HEK293 (cell line): ENCODE results near the gene PDE3B.
A peak's percentile ranks its signal among the peaks of the same experiment; 100 is the strongest.
"Not testable (repeated sequence)": the region's sequence is repeated elsewhere in the genome, so short reads cannot be mapped to it uniquely, and the experiment has no call there.

Experiments used
- CTCF ChIA-PET: fragments of 350-600 bp; formaldehyde crosslinking; extraction: SDS; loops from one replicate; lab custom pipeline; 2021; ENCODE audit warnings: antibody characterized with exemption; lab: Yijun Ruan, JAX
- POLR2A ChIA-PET: fragments of 300-600 bp; formaldehyde crosslinking; extraction: SDS; loops from one replicate; lab custom pipeline; 2020; ENCODE audit warnings: antibody characterized with exemption, inconsistent platforms; lab: Yijun Ruan, JAX
- H3K27ac ChIP-seq: fragments of 200-500 bp; sonication (Bioruptor generic); 2 replicates; pipeline ENCODE4 v1.5.1; 2014; ENCODE audit warnings: low read depth, low read length, control low read depth, inconsistent platforms; ENCODE audit errors: extremely low read depth
- H3K36me3 ChIP-seq, 2 experiments: fragments of 200-500 bp in 1 of 2; sonication (Bioruptor generic) in 1 of 2; 1 replicate in 1 of 2; 2 replicates in 1 of 2; pipeline ENCODE4 v1.5.1; 2014 to 2017; ENCODE audit warnings: inconsistent platforms in 2 of 2, low read length in 2 of 2; ENCODE audit not compliant: control insufficient read depth in 2 of 2, insufficient read depth in 1 of 2
- H3K4me1 ChIP-seq: fragments of 200-500 bp; sonication (Bioruptor generic); 2 replicates; pipeline ENCODE4 v1.5.1; 2014; ENCODE audit warnings: mild to moderate bottlenecking, low read length, inconsistent platforms; ENCODE audit not compliant: control insufficient read depth, insufficient read depth
- H3K4me3 ChIP-seq: 2 replicates; pipeline ENCODE4 v1.5.1; 2011; ENCODE audit warnings: low read depth, mild to moderate bottlenecking, control low read depth, low read length, moderate library complexity
- H3K9me3 ChIP-seq: fragments of 200-500 bp; sonication (Bioruptor generic); 2 replicates; pipeline ENCODE4 v1.5.1; 2014; ENCODE audit warnings: low read depth, low read length, inconsistent platforms; ENCODE audit not compliant: control insufficient read depth, insufficient read depth
- GLI2 ChIP-seq: fragments of 450-650 bp; formaldehyde crosslinking; IDR thresholded peaks from 2 replicates; pipeline ENCODE4; 2017; ENCODE audit warnings: missing biosample characterization, missing genetic modification characterization, low read depth, borderline replicate concordance
- HOXA7 ChIP-seq: sonication (generic); formaldehyde crosslinking; IDR thresholded peaks from 2 replicates; pipeline ENCODE4 v1.8.1; 2022; ENCODE audit warnings: missing genetic modification reagents, borderline replicate concordance
- MEIS1 ChIP-seq: sonication (generic); formaldehyde crosslinking; IDR thresholded peaks from 2 replicates; pipeline ENCODE4 v1.8.1; 2022; ENCODE audit warnings: missing genetic modification reagents, mild to moderate bottlenecking, borderline replicate concordance
- PRDM1 ChIP-seq: fragments of 450-650 bp; formaldehyde crosslinking; IDR thresholded peaks from 2 replicates; pipeline ENCODE4; 2016; ENCODE audit warnings: missing biosample characterization, missing genetic modification characterization
- SALL2 ChIP-seq: fragments of 450-650 bp; formaldehyde crosslinking; IDR thresholded peaks from 2 replicates; pipeline ENCODE4 v1.5.0; 2017; ENCODE audit warnings: missing biosample characterization, mild to moderate bottlenecking, missing genetic modification characterization, borderline replicate concordance
- SETDB1 ChIP-seq: IDR thresholded peaks from one replicate; pipeline ENCODE4 v1.6.1; 2017; ENCODE audit warnings: mild to moderate bottlenecking, low read length, moderate library complexity, mixed read lengths; ENCODE audit not compliant: insufficient read length
- ZBTB17 ChIP-seq: fragments of 450-650 bp; formaldehyde crosslinking; IDR thresholded peaks from 2 replicates; pipeline ENCODE4 v1.5.1; 2016; ENCODE audit warnings: missing biosample characterization, missing genetic modification characterization
- ZBTB48 ChIP-seq: fragments of 450-650 bp; formaldehyde crosslinking; IDR thresholded peaks from 2 replicates; pipeline ENCODE4 v1.5.1; 2016; ENCODE audit warnings: missing biosample characterization, missing genetic modification characterization
- ZFHX2 ChIP-seq: fragments of 450-650 bp; formaldehyde crosslinking; conservative IDR thresholded peaks from 2 replicates; pipeline ENCODE4 v1.5.1; 2016; ENCODE audit warnings: missing biosample characterization, missing genetic modification characterization
- ZNF121 ChIP-seq: fragments of 450-650 bp; formaldehyde crosslinking; IDR thresholded peaks from 2 replicates; pipeline ENCODE4 v1.5.1; 2016; ENCODE audit warnings: missing biosample characterization, missing genetic modification characterization
- ZNF138 ChIP-seq: fragments of 450-650 bp; formaldehyde crosslinking; IDR thresholded peaks from 2 replicates; pipeline ENCODE4 v1.5.1; 2016; ENCODE audit warnings: missing biosample characterization, missing genetic modification characterization, borderline replicate concordance
- ZNF292 ChIP-seq: fragments of 450-650 bp; formaldehyde crosslinking; IDR thresholded peaks from 2 replicates; pipeline ENCODE4 v1.5.1; 2016; ENCODE audit warnings: low read depth, missing biosample characterization, missing genetic modification characterization, borderline replicate concordance
- ZNF324 ChIP-seq: fragments of 450-650 bp; formaldehyde crosslinking; IDR thresholded peaks from 2 replicates; pipeline ENCODE4 v1.5.1; 2016; ENCODE audit warnings: missing biosample characterization, missing genetic modification characterization
- ZNF37A ChIP-seq: fragments of 450-650 bp; IDR thresholded peaks from 2 replicates; pipeline ENCODE4 v1.5.1; 2018; ENCODE audit warnings: missing biosample characterization, missing genetic modification characterization
- ZNF48 ChIP-seq: fragments of 450-650 bp; formaldehyde crosslinking; IDR thresholded peaks from 2 replicates; pipeline ENCODE4 v1.5.1; 2016; ENCODE audit warnings: missing biosample characterization, missing genetic modification characterization
- ZNF514 ChIP-seq: fragments of 450-650 bp; formaldehyde crosslinking; IDR thresholded peaks from 2 replicates; pipeline ENCODE4 v1.5.1; 2016; ENCODE audit warnings: missing biosample characterization, missing genetic modification characterization
- ZNF621 ChIP-seq: fragments of 450-650 bp; formaldehyde crosslinking; IDR thresholded peaks from 2 replicates; pipeline ENCODE4 v1.5.1; 2017; ENCODE audit warnings: missing biosample characterization, missing genetic modification characterization
- ZNF664 ChIP-seq: fragments of 450-650 bp; formaldehyde crosslinking; IDR thresholded peaks from 2 replicates; pipeline ENCODE4 v1.5.1; 2016; ENCODE audit warnings: missing biosample characterization, missing genetic modification characterization
- ZNF701 ChIP-seq: fragments of 450-650 bp; formaldehyde crosslinking; IDR thresholded peaks from 2 replicates; pipeline ENCODE4 v1.5.1; 2016; ENCODE audit warnings: missing biosample characterization, missing genetic modification characterization
- ZNF76 ChIP-seq: fragments of 450-650 bp; formaldehyde crosslinking; IDR thresholded peaks from 2 replicates; pipeline ENCODE4; 2016; ENCODE audit warnings: low read depth, missing biosample characterization, missing genetic modification characterization, borderline replicate concordance
- ZNF768 ChIP-seq: fragments of 450-650 bp; formaldehyde crosslinking; IDR thresholded peaks from 2 replicates; pipeline ENCODE4 v1.5.1; 2018; ENCODE audit warnings: missing biosample characterization, mild to moderate bottlenecking, missing genetic modification characterization
- ZNF843 ChIP-seq: fragments of 450-650 bp; formaldehyde crosslinking; IDR thresholded peaks from 2 replicates; pipeline ENCODE4 v1.5.1; 2016; ENCODE audit warnings: missing biosample characterization, missing genetic modification characterization
- TF ChIP-seq, protein P1 (sequence below): fragments of 450-650 bp; formaldehyde crosslinking; IDR thresholded peaks from 2 replicates; pipeline ENCODE4 v1.5.1; 2016; ENCODE audit warnings: missing biosample characterization, missing genetic modification characterization

The PDE3B gene

DNA sequence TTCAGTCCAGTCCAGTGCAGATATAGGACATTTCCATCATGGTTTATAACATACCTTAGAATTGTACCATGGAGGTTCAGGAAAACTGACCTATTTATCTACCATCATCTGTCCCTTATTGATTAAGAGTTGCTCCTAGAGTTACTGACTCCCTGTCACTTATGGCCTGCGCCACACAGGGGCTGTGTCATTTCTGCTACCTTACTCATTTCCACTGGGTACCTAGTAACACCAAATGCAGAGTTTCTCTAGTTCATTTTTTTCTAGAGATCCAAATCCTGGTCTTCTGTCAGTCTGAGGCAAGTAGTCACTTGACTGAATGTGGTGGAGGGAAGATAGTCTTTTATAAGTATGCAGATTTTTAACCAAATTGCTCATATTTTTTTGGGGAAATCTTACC, 59.2 kb downstream of the PDE3B start:
- Histone ChIP-seq H3K4me1 (no peaks in the 10 kb centered on the region), H3K36me3 (no peaks in the 10 kb centered on the region), H3K4me3 (no peak overlapping the region), H3K9me3 (no peaks in the 10 kb centered on the region), H3K27ac (no peak overlapping the region)
- ChIA-PET POLR2A (no interaction called here), CTCF (interaction anchor here (0.6 kb wide), 1 partner anchor 64 kb away, joined by 3 read pairs; no protein-coding TSS in a partner anchor)
- TF ChIP-seq ZBTB48 (tag by site-specific recombination) (no peak), HOXA7 (CRISPR knock-in tag) (no peak), GLI2 (no peak), ZNF76 (tag by site-specific recombination) (no peak), ZNF324 (no peak)

DNA sequence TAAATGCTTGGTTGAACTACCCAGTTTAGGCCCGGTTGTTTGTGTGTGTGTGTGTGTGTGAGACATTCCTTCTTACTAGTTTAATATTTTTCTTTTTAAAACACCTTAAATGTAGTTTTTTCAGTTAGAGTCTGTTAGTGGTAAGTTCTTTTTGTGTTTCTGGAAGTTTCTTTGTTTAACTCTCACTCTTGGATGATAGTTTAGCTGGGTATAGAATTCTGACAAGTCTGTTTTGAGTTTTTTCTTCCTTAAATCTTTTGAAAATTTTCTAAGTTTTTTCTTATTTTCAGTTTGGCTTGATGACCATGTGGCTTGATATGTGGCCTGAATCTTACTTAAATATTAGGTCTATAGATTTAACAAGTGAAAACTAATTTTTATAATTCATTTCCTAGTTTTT, 60.1 kb downstream of the PDE3B start:
- TF ChIP-seq ZNF701 (tag by site-specific recombination) (no peak), SETDB1 (peak; percentile 70)
- H3K9me3 ChIP-seq, result no peaks in the 10 kb centered on the region
- H3K4me1 ChIP-seq, result no peaks in the 10 kb centered on the region
- H3K27ac ChIP-seq, result no peak overlapping the region
- ChIA-PET CTCF (no interaction called here), POLR2A (no interaction called here)
- no peaks in the 10 kb centered on the region for H3K36me3 ChIP-seq
- no peak overlapping the region for H3K4me3 ChIP-seq

DNA sequence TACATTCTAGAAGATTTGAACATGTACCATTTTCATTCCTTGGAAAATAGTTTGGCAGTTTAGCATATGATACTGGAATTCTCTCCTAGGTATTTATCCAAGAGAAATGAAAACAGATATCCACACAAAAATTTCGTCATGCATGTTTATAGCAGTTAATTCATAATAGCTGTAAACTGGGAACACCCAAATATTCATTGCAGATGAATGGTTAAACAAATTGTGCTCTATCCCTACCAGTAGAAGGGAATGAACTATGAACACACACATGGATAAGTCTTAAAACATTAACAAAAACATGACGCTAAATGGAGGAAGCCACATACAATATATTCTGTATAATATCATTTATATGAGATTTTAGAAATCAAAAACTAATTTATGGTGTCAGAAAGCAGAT, 61.5 kb downstream of the PDE3B start:
- H3K4me3 ChIP-seq, result no peak overlapping the region
- CTCF ChIA-PET, result no interaction called here
- no peaks in the 10 kb centered on the region for H3K36me3 ChIP-seq
- TF ChIP-seq MEIS1 (no peak), ZNF121 (tag by site-specific recombination) (no peak), ZNF48 (tag by site-specific recombination) (no peak), PRDM1 (tag by site-specific recombination) (no peak), ZNF843 (no peak), ZNF37A (no peak), ZNF768 (tag by site-specific recombination) (no peak), ZFHX2 (tag by site-specific recombination) (no peak), ZNF621 (tag by site-specific recombination) (no peak), ZNF664 (tag by site-specific recombination) (no peak)
- TF ChIP-seq, protein P1, sequence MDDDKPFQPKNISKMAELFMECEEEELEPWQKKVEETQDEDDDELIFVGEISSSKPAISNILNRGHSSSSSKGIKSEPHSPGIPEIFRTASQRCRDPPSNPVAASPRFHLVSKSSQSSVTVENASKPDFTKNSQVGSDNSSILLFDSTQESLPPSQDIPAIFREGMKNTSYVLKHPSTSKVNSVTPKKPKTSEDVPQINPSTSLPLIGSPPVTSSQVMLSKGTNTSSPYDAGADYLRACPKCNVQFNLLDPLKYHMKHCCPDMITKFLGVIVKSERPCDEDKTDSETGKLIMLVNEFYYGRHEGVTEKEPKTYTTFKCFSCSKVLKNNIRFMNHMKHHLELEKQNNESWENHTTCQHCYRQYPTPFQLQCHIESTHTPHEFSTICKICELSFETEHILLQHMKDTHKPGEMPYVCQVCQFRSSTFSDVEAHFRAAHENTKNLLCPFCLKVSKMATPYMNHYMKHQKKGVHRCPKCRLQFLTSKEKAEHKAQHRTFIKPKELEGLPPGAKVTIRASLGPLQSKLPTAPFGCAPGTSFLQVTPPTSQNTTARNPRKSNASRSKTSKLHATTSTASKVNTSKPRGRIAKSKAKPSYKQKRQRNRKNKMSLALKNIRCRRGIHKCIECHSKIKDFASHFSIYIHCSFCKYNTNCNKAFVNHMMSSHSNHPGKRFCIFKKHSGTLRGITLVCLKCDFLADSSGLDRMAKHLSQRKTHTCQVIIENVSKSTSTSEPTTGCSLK (tag by site-specific recombination), result no peak
- H3K4me1 ChIP-seq, result no peaks in the 10 kb centered on the region
- POLR2A ChIA-PET, result no interaction called here
- no peaks in the 10 kb centered on the region for H3K9me3 ChIP-seq
- no peak overlapping the region for H3K27ac ChIP-seq

DNA sequence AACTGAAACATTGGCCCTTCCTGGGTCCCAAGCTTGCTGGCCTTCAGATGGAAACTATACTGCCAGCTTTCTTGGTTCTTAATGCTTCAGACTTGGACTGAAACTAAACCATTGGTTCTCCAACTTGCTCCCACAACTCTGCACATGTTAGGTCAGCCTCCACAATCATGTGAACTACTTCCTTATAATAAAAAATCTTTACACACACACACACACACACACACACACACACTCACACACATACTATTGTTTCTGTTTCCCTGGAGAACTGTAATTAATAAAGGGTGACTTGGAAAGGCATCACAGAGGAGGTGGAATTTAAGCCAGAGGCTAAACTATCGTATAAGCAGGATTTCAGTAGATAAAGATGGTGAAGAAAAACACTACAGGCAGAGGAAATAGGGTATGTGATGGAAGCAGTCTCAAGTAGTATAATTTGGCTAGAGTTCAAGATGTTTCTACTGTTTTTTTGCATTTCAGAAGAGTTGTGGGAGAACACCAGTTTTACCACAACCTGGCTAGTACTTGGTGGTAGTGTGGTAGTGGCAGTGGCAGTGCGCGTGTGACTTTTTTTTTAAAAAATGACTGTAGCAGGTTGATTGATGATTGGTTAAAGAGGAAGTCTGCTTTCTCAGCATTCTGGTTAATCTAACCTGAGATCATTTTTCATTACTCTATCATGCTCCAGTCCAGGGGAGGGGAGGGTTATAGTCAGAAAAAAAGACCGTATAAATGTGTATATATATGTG, 70.1 kb downstream of the PDE3B start:
- Histone ChIP-seq H3K36me3 (no peaks in the 10 kb centered on the region), H3K9me3 (no peaks in the 10 kb centered on the region), H3K27ac (no peak overlapping the region), H3K4me3 (no peak overlapping the region), H3K4me1 (no peaks in the 10 kb centered on the region)
- ChIA-PET POLR2A (no interaction called here), CTCF (interaction anchor here (0.6 kb wide), 1 partner anchor 891 kb away, joined by 3 read pairs; no protein-coding TSS in a partner anchor)
- no peak for TF ChIP-seq ZBTB17 (tag by site-specific recombination)
- TF ChIP-seq SETDB1, result peak; percentile 27
- no peak for TF ChIP-seq ZNF138
- no peak for TF ChIP-seq SALL2 (tag by site-specific recombination)
- no peak for TF ChIP-seq ZNF292 (tag by site-specific recombination)
- TF ChIP-seq ZNF514, result no peak

DNA sequence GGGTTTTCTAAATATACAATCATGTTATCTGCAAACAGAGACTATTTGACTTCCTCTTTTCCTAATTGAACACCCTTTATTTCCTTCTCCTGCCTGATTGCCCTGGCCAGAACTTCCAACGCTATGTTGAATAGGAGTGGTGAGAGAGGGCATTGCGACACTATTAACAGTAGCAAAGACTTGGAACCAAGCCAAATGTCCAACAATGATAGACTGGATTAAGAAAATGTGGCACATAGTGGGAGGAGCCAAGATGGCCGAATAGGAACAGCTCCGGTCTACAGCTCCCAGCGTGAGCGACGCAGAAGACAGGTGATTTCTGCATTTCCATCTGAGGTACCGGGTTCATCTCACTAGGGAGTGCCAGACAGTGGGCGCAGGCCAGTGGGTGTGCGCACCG, 72.1 kb downstream of the PDE3B start:
- POLR2A ChIA-PET, H3K27ac ChIP-seq, H3K4me3 ChIP-seq, H3K9me3 ChIP-seq, H3K4me1 ChIP-seq, CTCF ChIA-PET, H3K36me3 ChIP-seq: not testable (repeated sequence)
